ENCODE results near the gene KATNB1. TPM values are rescaled to one million over a fixed set of nuclear protein-coding genes. Genes with fewer than 3 reads are reported as not detected.
"Not testable (repeated sequence)": the region's sequence is repeated elsewhere in the genome, so short reads cannot be mapped to it uniquely, and the experiment has no call there.

Gene KATNB1
- total RNA-seq, 1 donor: 23.7 TPM

- no peak for DNase-seq (ENCODE audit: low read depth)
- H3K4me3 ChIP-seq (ENCODE audit: low read depth, low read length): no peak overlapping the region
- no peak for TF ChIP-seq CTCF (IDR thresholded peaks at IDR 0.05; ENCODE audit: insufficient read depth, low read length)
Observed at GRCh38 chr16:57791195-57791892, 55.8 kb downstream of the KATNB1 start.

- no peak overlapping the region for H3K4me3 ChIP-seq (ENCODE audit: low read depth, low read length)
- TF ChIP-seq CTCF (IDR thresholded peaks at IDR 0.05; ENCODE audit: insufficient read depth, low read length): no peak
- DNase-seq (ENCODE audit: low read depth): no peak
Observed at GRCh38 chr16:57791893-57792461, 56.4 kb downstream of the KATNB1 start.

GRCh38 chr16:57794849-57795430 lies 59.4 kb downstream of the KATNB1 start:
- TF ChIP-seq CTCF (IDR thresholded peaks at IDR 0.05; ENCODE audit: insufficient read depth, low read length): no peak

GRCh38 chr16:57795431-57795878 lies 59.9 kb downstream of the KATNB1 start:
- no peak overlapping the region for H3K4me3 ChIP-seq (ENCODE audit: low read depth, low read length)
- DNase-seq (ENCODE audit: low read depth): peak; percentile 57
- peak; percentile 48 for TF ChIP-seq CTCF (IDR thresholded peaks at IDR 0.05; ENCODE audit: insufficient read depth, low read length)

More at GRCh38 chr16:57794849-57795430, 59.4 kb downstream of the KATNB1 start:
- DNase-seq (ENCODE audit: low read depth): no peak
- H3K4me3 ChIP-seq (ENCODE audit: low read depth, low read length): no peak overlapping the region

GRCh38 chr16:57796014-57796413 lies 60.4 kb downstream of the KATNB1 start:
- H3K4me3 ChIP-seq (ENCODE audit: low read depth, low read length); DNase-seq (ENCODE audit: low read depth): not testable (repeated sequence)

- TF ChIP-seq CTCF (IDR thresholded peaks at IDR 0.05; ENCODE audit: insufficient read depth, low read length): no peak
- no peak for DNase-seq (ENCODE audit: low read depth)
- H3K4me3 ChIP-seq (ENCODE audit: low read depth, low read length): no peak overlapping the region
Observed at GRCh38 chr16:57797216-57797525, 61.6 kb downstream of the KATNB1 start.

GRCh38 chr16:57797526-57798266 lies 62.1 kb downstream of the KATNB1 start:
- H3K4me3 ChIP-seq (ENCODE audit: low read depth, low read length): no peak overlapping the region
- DNase-seq (ENCODE audit: low read depth): no peak
- TF ChIP-seq CTCF (IDR thresholded peaks at IDR 0.05; ENCODE audit: insufficient read depth, low read length): no peak
